Inflammatory macrophage (primary cell): ENCODE data around the gene AFF3.

Experiments used
- DNase-seq, 2 donors: peaks; one replicate each; pipeline ENCODE4 v3.0.0-alpha.2; 2020 to 2022

The AFF3 gene

DNA sequence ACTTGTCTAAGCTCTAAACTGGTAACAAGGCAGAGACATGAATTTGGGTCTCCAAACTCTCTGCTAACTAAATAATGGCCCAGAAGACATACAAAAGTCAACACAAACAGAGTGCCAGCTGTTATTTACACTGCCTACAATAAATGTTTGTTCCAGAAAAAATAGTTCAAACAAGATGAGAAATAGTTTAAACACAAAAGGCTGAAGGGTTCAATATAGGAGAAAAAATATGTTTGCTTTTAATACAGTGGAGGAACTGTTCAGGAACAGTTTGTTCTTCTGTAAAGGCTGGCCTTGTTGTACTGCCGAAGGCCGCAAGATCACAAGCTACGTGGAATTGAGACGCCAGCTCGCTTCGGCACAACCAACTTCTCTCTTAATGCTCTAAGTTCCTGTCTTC is 74.6 kb downstream of the AFF3 start:
- no peak for DNase-seq

DNA sequence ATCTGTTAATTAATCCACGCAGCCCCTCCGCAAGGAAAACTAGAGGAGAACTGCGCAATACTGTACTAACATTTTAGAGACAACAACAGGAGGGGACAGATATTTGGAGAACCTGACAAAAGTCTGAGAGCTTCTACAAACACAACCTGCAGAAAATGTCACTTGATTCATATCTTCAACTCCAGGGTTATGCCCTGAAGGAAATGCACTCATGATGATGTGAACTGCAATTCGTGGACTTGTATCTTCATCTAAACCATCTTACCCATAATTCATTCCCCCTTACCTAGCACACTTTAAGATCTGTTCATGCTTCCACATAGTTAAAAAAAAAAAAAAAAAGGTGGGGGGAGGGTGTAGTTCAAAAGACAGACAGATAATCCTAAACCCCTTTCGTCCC is 75.5 kb downstream of the AFF3 start:
- no peak for DNase-seq

DNA sequence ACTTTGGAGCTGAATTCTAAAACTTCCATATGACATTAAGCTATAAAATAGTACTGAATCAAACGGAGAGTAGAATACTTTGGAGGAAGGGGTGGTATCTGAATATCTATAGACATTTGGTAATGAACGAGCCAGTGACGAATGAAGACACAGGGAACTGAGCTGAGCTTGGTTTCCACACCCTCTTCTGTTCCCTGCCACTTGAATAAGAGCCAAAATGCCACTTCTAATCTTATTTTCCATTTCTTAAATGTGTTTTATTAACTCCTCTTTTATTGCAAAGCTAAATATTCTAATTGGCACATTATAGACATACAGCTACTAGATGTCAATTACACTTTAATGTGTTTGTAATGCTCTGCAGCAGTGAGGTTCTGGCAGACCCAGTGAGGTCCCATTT is 76.1 kb downstream of the AFF3 start:
- no peak for DNase-seq

DNA sequence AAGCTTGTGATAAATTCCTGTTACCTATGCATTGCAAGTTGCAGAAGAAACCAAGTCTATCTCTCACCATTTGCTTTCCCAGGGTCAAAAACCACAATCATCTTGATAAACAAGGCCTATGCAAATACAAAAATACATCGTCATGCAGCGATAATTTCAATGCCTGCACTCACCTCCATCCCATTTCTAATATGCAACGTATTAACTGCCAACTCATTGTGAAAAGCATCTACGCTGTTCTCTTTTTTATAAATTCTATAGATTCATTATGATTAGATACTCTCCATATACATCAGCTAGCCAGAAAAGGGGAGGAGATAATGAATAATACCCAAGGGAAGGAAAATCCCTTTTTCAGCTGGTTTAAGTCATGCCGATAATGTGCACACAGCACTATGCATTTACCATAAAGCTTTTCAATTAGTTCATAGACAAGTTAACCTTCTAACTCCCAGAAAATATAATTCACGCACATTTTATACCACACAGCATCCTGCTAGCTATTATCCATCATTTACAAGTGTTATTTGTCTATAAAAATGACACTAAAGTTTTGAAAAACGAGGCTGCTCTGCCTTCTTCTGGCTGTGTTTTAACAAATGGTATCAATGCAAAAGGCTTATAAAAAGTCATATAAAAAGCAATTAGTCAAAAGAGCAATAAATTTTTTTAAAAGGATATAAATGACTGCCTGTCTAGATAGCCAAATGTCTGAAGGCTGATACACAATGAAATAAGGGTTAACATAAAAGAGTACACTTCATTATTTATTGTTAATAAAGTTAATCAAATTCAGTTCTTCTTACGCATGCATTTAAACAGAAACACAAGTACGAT is 77.6 kb downstream of the AFF3 start:
- DNase-seq = no peak

DNA sequence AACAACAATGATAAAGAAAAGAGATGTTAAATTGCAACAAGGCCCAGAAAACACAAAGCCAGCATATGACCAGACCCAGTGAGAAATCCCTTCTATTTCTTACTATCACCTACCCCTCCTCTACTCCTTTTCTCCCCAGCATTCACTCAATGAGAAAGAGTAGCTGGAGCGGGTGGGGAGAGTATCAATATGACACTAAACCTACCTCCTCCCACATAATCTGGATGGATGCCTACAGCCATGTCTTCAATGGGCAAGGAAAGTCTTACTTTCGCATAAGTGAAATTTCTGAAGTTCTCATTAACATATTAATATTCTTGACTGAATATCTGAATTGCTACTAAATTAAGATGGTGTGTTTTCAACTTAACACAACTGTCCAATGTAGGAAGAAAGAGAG is 78.2 kb downstream of the AFF3 start:
- DNase-seq = no peak

DNA sequence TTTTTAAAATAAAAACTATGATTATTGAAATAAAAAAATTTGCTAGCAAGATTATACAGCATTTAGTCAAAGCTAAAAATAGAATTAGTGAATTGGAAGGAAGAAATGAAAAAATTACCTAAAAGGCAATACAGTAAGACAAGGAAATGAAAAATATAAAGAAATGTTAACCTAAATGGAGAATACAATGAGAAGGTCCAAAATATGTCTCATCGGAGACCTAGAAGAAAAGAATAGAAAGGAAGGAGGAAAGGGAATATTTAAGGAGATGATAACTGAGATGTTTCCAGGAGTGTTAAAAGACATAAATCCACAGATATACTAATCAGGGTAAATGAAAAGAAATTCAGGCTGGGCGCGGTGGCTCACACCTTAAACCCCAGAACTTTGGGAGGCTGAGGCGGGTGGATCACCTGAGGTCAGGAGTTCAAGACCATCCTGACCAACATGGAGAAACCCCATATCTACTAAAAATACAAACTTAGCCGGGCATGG is 78.9 kb downstream of the AFF3 start:
- DNase-seq = no peak

DNA sequence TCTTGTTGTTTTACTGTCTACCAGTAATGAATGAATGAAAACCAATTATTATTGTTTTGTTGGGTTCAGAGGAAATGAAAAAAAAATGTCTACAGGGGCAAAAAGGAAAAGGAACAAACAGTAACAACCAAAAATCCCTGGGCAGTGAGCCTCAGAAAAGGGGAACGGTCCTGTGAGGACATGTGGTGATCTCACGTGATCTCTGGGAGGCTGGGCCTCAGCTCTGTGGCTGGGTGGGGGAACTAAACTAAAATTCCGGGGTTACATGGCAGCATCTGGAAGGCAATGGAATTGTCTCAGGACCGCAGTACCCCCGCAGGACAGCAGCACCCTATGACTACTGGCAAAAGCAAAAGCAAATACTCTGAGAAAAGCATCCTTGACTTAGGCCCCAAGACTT is 80.1 kb downstream of the AFF3 start:
- peak; percentile 31 to 39 for DNase-seq

DNA sequence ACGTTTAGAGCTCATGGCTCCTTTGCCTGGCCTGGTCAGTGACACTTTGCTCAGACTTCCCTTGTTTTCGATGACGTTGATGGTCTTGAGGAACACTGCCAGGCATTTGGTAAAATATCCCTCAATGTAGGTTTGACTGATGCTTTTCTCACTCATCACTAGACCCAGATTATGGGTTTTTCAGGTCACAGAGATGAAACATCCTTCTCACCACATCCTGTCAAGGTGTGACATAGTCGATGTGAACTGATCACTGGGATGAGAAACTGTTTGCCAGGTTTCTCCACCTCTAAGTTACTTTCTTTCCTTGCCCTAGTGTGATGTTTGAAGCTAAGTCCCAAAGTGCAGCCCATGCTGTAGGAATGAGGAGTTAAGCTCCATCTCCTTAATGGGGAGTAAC is 81.5 kb downstream of the AFF3 start:
- no peak for DNase-seq

DNA sequence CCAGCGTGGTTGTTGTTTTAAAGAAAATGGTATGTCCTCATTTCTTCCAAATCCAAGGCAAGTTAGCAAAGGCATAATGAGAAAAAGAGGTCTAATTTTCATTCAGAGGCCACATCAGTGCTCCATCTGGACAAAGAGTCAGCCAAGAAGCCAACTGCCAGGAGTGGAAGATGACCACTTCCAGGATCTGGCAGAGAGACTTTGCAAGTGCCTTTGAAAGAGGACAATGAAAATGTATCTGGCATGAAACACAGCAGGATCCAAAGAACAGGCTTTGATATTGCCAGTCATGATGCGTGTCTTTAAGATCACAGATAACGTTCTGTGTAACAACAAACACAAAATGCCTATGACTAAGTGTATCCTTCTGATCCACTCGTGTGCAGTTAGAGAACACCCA is 82.8 kb downstream of the AFF3 start:
- no peak for DNase-seq

DNA sequence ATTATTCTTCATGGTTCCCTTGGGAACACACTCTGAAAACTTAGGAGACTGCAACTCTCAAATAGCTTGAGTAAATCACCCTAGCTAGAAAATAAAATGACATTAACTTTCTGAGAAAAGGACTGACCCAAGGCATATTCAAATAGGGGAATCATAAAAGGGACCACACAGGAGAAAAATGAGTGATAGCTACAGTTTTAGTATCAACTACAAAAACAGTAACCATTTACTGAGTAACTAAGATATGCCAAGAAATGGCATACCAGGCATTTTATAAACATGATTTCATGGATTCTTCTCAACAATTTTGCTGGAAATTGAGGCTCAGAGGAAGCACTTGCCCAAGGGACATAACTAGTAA is 84.5 kb downstream of the AFF3 start:
- no peak for DNase-seq

DNA sequence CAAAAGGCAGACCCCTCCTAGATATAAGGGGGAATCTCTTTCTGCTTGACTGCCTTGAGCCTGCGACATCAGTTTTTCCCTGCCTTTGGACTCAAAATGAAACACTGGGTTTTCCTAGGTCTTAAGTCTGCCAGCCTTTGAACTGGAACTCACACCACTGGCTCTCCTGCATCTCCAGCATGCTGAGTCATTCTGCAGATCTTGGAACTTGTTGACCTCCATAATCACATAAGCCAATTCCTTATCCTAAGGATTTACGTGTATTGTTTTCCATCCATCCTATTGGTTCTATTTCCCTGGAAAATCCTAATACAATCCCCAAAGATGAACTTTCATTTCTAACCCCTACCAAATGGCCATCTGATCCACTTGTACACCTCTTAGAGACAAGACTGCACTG is 88.0 kb downstream of the AFF3 start:
- DNase-seq = no peak

DNA sequence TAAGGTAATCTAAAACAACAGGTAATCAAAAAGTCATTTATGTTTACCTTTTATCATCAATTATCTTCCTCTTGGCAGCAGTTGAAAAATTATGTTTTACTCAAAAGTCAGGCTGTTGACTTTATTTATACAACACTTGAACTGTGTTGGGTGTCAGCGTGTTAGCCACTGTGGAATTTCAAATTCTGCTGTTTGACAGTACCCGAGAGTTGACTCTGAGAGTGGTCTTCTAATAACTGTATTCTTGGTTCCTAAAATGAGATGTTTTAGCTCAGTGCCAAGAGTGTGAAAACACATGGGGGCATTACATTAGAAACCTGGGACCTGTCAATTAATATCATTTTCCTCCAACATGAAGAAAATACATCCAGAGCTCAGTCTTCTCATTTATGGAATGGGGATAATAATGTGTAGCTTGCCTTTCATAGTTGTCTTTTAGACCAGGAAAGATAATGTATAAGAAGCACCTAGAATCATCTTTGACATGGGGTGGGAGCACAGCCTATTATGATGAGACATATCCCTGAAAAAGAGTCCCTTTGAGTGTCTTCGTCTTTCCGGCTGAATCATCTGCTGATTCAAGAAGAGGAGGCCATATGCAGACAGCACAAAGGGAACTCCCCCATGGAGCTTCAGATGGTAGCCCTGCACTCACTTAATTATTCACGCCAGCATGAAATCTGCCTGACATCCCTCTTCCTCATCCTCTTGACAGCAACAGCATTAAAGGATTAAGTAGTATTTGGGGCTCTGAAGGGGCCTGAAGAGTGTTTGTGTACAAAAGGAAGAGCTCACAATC is 89.1 kb downstream of the AFF3 start:
- no peak for DNase-seq

DNA sequence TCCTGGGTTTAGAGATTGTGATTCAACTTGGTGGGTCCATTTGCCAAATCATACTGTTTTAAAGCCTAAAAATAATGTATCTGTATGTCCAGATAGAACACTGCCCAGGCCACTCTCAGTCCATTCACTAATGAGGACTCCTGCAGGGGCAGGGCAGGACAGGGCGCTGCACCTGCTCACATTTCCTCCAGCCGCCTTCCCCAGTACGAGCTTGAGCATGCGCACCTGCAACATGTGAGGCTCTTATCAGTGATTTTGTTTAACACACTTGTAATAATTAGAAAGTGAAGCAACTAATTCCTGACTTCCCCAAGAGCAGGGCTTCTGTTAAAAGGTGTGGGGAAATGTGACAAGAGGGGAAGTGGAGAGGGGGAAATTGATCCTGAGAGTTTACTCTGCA is 89.7 kb downstream of the AFF3 start:
- no peak for DNase-seq

DNA sequence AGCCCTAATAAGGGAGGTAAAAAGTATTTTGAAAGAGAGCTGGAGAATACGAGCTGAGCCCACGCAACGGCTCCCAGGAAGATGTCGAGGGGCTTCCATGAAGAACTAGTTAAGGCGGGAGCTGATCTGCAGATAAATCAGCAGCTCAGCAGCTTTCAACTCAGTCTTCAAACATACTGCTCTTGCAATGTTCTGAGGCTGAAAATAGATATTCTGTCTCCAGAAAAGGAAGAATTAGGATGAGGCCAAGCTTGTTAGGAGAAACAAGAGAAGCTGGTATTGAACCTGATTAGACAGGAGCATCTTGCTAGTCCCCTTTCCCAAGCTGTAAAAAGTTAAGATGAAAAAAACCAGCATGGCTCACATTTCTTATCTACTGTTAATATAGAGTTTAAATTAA is 91.1 kb downstream of the AFF3 start:
- no peak for DNase-seq

DNA sequence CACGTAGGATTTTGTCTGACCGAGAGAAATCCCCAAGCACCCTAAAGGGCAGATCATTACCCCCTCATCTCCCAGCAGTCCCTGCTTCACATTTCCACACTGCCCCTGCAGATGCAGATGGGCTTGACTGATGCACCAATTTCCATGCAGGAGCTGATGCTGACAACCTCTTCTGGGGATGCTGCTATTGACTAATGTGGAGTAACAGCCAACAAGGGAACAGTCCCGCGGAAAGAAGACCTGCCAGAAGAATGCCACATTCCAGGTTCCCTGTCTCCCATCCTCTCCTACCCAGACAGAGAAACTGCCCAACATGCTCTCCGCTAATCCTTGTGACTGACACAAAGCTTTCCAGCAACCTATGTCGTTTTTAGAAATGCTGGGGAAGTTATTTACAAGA is 91.7 kb downstream of the AFF3 start:
- DNase-seq = no peak

DNA sequence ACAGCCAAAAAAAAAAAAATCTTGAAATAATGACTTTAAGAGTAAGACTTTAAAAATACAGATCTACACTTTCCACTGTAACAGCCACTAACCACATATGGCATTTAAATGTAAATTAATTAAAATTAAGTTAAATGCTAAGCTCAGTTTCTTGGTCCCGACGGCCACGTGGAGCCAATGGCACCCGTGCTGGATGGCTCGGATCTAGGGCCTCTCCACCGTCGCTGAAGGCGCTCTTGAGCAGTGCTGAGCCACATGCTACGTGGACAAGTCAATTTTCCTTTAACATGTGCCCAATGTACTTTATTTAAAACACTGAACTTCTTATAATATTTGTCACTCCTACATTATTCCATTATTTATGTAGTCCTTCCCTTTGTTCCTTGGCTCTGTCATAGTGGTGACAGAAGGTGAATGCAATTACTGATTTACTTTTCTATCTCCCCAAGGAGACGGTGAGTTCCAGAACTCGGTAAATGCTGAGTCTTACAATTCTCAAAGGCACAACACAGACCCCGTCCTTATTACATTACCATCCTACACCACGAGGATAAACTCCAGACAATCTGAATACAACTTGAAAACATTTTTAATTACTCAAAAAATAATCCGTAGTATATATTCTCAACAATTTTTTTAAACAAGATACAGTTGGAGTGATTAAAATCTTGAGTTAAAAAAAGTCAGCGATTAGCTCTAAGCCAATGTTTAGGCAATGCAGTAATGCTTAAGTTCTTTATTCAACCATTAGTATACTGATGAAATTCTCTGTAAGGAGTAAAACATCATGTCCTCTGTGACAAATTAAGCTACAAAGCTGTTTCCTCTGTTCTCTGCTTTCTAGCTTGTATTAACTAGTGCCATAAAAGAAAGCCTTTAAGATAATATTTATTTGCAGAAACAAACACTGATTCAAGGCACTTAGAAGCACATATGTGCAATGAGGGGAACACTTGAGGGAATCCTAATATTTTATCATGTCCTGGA is 95.1 kb downstream of the AFF3 start:
- no peak for DNase-seq

DNA sequence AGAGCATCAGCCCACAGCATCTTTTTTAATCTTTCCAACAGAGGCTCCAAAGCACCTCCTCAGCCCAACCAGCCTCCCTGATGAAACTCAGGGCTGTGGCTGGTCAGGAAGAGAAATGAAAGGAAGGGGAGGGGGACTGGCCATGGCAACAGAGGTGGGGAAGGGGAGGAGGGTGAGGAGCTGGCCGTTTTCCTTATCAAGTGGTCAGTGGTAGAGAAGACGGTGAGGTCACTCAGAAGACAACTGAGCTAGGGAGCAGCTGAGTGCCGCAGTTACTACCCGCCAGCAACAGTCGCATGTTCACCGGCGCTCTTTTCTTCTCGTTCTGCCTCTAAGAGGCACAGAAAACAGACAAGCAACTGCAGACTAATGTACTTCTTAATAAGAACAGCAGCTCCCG is 97.4 kb downstream of the AFF3 start:
- DNase-seq = no peak

DNA sequence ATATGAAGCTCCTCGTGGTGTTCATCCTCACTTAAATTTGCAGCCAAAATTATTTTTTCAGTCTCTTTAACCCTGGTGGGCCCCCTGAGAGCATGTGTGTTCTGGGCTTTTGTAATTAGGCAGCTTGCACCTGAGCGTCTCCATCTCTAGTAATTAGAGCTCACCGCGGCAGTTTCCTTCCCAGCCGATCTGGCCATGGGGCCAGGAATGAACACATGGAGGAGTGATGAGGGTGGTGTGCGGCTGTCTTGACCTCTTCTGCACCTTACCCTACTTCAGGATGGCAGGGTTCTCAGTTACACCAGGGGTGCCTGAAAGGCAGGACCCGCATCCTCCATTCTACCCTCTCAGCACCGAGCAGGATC is 98.5 kb downstream of the AFF3 start:
- DNase-seq = no peak

DNA sequence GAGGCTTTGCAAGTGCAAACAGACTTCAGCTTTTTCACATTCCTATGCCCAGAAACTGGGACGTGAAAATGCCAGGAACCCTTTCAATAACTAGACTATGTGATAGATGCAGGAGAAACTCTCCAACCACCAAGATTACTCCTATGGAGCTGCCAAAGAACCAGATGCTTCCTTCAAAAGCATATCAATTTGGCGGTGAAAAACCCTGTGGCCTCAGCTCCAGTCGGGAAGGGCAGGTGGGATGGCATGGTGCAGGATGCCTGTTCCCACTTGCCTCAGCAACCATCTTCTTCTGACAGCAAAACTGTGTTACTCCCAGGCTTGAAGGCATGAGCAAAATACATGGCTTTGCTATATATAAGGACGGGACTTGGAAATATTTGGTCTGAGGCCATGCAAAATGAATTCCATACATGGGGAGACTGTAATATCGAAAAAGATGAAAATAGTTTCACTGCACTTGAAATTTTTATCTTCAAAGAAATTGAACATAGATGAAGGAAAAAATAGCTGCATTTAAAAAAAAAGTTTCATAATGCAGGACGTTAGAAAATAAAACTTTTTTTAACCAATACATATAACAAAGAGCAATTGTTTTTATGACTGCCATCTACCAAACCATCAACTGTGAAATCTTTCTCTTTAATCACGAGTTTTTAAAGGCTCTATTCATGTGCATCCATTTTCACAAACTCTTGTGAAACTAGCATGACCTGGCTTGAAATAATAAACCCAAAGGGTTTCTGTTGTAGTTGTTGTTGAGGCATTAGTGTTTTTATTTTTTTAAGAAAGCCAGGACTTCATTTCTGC is 99.1 kb downstream of the AFF3 start:
- DNase-seq = no peak

DNA sequence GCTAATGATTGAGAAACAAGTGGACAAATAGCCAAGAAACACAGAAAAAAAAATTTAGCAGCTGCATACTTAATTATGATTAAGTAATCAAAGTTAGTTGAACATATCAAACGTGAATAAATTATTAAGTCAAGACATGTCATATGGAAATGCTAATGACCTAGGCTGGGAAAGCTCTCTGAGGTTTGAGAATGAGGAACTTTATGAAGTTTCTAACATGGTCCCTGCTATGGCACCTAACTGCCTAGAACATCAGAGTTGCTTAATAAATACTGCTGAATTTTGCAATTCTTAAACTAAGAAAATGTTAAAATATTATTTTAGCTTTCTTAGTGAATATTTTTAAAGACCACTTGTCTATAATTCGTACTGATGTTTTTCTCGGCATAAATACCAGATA is 99.8 kb downstream of the AFF3 start:
- DNase-seq = peak; percentile 37 to 73

DNA sequence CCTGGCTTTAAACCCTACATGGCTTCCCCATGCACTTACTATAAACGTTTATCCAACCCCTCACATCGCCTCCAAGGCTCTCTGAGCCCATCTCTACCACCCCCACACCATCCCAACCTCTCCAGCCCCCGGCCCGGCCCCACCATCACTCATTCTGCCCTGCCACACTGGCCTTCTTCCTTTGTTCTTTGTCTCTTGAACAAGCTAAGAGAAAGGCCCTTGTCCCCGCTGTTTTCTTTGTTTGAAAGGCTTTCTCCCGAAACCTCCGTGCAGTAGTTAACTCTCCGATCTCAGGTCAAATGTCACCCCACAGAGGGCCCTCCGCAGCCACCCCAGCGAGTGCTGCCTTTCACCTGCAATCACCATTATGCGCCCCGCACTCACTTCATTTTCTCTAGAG is 100.4 kb downstream of the AFF3 start:
- no peak for DNase-seq

DNA sequence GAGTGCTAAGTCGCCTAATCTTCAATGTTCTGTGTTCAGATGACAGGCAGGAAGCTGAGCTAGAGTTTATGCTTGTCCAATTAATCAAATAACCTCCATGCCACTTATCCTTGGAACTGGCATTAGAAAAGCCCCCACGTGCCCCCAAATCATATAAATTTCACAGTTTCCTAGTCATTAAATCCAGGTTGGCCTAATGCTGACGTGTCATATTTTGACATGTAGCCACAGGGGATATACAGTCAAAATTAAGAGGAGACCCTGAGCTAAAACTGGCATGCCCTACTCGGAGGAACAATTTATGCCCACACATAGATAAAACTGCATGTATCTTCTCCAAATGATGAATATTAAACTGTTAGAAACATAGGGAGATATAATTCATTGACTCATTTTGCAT is 101.0 kb downstream of the AFF3 start:
- DNase-seq = no peak
